Stimulated activated CD4-positive, alpha-beta T cell treated with anti-CD3 and anti-CD28 coated beads, Interleukin-1b, Interleukin-23, amount 100 ng/mL, for 1 hour (primary cell): Measurements from ENCODE around the gene MTF2.
A peak's percentile ranks its signal among the peaks of the same experiment; 100 is the strongest.
"Not testable (repeated sequence)": the region's sequence is repeated elsewhere in the genome, so short reads cannot be mapped to it uniquely, and the experiment has no call there.

ENCODE experiments used
- DNase-seq, 2 donors: peaks; one replicate each; pipeline ENCODE4 v3.0.0-alpha.2; 2020; ENCODE audit warnings: low read depth in 2 of 2

Gene MTF2

GRCh38 chr1:93142161-93142560, 63.1 kb downstream of the MTF2 start:
- no peak for DNase-seq

- no peak for DNase-seq
These were observed 64.1 kb downstream of the MTF2 start for GRCh38 chr1:93143136-93143535.

GRCh38 chr1:93143769-93144168, 64.7 kb downstream of the MTF2 start:
- no peak for DNase-seq

- DNase-seq = no peak
These were observed 68.9 kb downstream of the MTF2 start for GRCh38 chr1:93148001-93148400.

GRCh38 chr1:93150729-93151128, 71.6 kb downstream of the MTF2 start:
- no peak for DNase-seq

- no peak for DNase-seq
These were observed 72.4 kb downstream of the MTF2 start for GRCh38 chr1:93151474-93151873.

GRCh38 chr1:93152835-93153234, 73.8 kb downstream of the MTF2 start:
- no peak for DNase-seq

GRCh38 chr1:93154898-93155297, 75.8 kb downstream of the MTF2 start:
- DNase-seq = no peak

- no peak for DNase-seq
These were observed 76.3 kb downstream of the MTF2 start for GRCh38 chr1:93155335-93155734.

- no peak for DNase-seq
These were observed 80.3 kb downstream of the MTF2 start for GRCh38 chr1:93159337-93159736.

GRCh38 chr1:93163314-93163713, 84.2 kb downstream of the MTF2 start:
- not testable (repeated sequence) for DNase-seq

GRCh38 chr1:93164816-93165215, 85.7 kb downstream of the MTF2 start:
- no peak for DNase-seq

GRCh38 chr1:93165895-93166294, 86.8 kb downstream of the MTF2 start:
- DNase-seq = not testable (repeated sequence)

- no peak for DNase-seq
These were observed 87.9 kb downstream of the MTF2 start for GRCh38 chr1:93167006-93167405.

- DNase-seq = not testable (repeated sequence)
These were observed 91.1 kb downstream of the MTF2 start for GRCh38 chr1:93170141-93170678.

GRCh38 chr1:93171549-93172034, 92.5 kb downstream of the MTF2 start:
- DNase-seq = no peak

- no peak for DNase-seq
These were observed 93.7 kb downstream of the MTF2 start for GRCh38 chr1:93172778-93173177.

GRCh38 chr1:93174638-93175037, 95.6 kb downstream of the MTF2 start:
- not testable (repeated sequence) for DNase-seq

GRCh38 chr1:93177991-93178390, 98.9 kb downstream of the MTF2 start:
- no peak for DNase-seq

- DNase-seq = no peak
These were observed 99.3 kb downstream of the MTF2 start for GRCh38 chr1:93178418-93178817.

- peak; percentile 81 to 90 for DNase-seq
These were observed 101.0 kb downstream of the MTF2 start, which contains the start of gene TMED5 for GRCh38 chr1:93179886-93180722. Gene TMED5, minus strand, starts transcription at chr1:93180413. Its CDS starts 171 bp downstream, at chr1:93180242.

- DNase-seq = peak in 1 of 2 donors; percentile 6
These were observed 101.9 kb downstream of the MTF2 start, which contains the start of gene CCDC18 for GRCh38 chr1:93180723-93181613. Gene CCDC18, plus strand, starts transcription at chr1:93180724. Its CDS starts 2,638 bp downstream, at chr1:93183362.
